Astrocyte of the spinal cord (primary cell): ENCODE data around the gene AK1.
"Not testable (repeated sequence)": the region's sequence is repeated elsewhere in the genome, so short reads cannot be mapped to it uniquely, and the experiment has no call there.

Experiments used
- DNase-seq: peaks from one replicate; pipeline ENCODE4 v3.0.0; 2011; ENCODE audit warnings: low read depth, low spot score
- H3K4me3 ChIP-seq: 2 replicates; pipeline ENCODE4 v1.5.1; 2011; ENCODE audit warnings: low read depth, mild to moderate bottlenecking, low read length, moderate library complexity
- CTCF ChIP-seq: IDR thresholded peaks from 2 replicates; pipeline ENCODE4 v1.5.1; 2012; ENCODE audit warnings: low read depth, mild to moderate bottlenecking, low read length, inconsistent platforms
- in situ Hi-C: cut with HindIII; loops from 2 replicates; pipeline ENCODE4 v1.10.0; 2017; ENCODE audit warnings: low sequenced_read_pairs

The AK1 gene

DNA sequence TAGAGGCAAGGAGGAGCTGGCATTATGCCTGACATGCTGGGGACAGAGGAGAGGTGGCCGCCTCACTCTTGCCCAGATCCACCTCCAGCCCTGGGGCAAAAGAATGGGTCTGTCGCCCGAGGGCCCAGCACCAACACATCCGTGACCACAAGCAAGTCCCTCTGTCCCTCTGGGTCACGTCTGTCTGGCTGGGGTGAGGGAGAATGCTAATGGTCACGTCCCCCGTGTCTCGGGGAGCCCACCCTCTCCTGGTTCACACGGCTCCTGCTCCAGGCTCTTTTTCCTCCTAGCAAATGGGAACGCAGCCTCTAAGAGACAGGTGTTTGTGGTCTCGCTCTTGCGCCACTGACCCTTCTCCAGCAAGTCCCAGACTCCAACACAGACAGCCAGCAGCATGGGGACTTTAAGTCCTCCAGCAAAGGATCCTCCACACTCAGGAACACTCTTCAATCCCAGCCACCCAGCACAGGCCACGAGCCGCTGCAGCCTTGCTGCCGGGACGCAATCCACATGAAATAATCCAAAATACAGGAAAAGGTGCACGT is 27.1 kb downstream of the AK1 start:
- in situ Hi-C loops, result no loop called here
- no peak for TF ChIP-seq CTCF
- no peak for DNase-seq
- no peak overlapping the region for H3K4me3 ChIP-seq

DNA sequence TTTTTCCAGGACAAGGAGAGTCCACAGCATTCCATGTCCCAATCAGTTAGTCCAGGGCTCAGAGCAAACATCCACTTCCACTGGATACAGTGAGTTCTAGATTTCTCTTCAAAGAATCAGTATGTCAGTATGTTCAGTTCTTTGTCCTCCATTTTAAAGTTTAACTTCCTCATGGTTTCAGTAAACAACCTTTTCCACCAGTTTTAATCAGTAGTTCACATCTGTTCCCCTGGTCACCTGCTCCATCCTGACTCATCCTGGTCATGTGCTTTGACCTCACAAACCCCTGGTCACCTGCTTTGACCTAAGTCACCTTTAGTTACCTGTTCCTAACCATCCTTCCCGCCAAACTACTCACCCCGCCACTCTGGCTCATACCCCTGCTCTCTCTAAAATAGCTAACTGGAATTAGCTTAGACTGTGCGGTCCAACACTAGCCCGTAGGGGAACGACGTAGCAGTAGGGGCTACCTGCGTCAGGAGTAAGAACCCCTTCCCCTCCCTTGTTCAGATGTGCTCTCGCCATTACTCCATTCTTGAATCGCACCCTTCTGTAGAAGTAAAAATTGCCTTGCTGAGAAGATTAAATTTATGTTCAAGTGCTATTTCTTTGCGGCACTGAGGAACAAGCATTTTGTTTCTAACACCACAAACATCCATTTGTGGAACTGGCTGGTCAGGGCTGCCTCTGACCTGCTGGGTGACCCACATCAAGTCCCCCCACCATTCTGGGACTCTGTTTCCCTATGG is 28.5 kb downstream of the AK1 start:
- in situ Hi-C loops, result no loop called here
- no peak for TF ChIP-seq CTCF
- no peak for DNase-seq
- no peak overlapping the region for H3K4me3 ChIP-seq

DNA sequence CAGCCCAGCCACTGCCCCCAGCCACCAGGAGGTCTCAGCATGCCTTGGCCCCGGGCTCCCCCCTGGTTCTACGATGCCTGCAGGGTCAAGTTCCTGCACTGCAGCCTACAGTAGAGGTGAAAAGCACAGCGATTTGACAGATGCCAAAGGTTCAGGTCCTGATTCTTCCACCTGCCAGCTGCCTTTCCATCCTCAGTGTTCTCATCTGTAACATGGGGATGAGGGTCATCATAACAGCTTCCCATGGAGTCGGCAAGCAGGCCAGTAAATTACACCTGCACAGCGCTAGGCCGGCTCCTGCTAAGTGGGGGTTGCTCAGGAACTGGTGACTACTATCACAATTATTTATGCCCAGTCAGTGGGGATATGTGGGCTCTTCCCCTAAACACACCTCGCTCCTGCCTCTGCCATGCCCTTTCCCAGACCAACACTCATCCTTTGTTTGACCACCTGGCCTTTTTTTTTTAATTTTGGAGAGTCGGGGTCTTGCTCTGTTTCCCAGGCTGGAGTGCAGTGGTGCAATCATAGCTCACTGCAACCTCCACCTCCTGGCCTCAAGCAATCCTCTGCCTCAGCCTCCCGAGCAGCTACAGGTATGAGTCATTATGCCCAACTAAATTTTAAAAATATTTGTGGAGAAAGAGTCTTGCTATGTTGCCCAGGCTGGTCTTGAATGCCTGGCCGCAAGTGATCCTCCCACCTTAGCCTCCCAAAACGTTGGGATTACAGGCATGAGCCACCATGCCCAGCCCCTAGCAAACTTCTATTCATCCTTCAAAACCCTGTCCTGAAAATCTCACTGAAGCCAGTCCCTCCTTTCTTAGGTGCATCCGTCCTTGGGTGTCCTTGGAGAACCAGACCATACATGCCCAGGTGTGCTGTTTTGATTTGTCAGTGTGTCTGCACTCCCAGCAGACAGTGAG is 29.4 kb downstream of the AK1 start:
- no peak overlapping the region for H3K4me3 ChIP-seq
- DNase-seq, result no peak
- no peak for TF ChIP-seq CTCF
- in situ Hi-C loops, result no loop called here

DNA sequence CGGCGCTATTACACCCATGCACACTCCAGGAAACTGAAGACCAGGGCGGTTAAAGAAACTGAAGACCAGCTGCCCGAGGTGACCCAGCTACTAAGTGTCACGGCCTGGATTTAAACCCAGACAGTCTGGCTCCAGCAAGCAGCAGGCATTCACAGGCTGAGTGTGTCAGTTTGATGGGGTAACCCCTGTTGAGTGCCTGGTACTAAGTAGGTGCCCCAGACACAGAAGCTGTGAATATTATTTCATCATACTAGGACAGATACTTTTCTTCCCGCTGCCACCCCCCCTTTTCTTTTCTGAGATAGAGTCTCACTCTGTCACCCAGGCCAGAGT is 30.3 kb downstream of the AK1 start:
- no peak overlapping the region for H3K4me3 ChIP-seq
- DNase-seq, result no peak
- TF ChIP-seq CTCF, result no peak
- in situ Hi-C loops, result no loop called here

DNA sequence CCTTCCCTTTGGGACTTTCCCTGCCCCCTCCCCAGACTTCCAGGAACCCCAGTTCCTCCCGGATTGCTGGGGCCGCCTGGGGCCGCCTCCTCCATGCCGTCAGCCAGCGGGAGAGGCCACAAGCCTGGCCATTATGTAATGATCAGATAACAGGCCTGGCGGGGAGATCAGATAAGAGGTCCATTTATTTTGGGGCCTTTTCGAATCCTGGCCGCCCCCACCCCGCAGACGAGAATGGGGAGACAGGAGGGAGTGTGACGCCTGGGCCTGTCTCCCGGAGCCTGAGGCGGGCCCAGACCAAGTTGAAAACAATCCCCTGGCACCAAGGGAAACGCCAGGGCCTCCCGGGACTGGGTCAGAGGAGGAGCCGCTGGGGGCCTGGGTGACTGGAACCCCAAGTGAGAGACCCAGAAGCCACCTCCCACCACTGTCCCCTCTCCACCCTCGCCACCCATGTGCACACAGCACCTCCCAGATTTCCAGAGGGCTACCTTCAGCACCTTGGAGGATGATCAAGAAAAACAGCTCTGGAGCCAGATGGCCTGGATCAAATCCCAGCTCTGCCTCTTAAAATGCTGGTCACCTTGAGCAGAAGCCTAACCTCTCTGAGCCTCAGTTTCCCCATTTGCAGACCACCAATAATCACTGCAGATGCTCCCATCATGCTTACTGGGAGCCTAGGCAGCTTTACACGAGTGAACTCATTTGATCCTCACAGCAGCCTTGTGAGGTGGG is 30.9 kb downstream of the AK1 start:
- TF ChIP-seq CTCF, result no peak
- no peak overlapping the region for H3K4me3 ChIP-seq
- in situ Hi-C loops, result no loop called here
- DNase-seq, result no peak

DNA sequence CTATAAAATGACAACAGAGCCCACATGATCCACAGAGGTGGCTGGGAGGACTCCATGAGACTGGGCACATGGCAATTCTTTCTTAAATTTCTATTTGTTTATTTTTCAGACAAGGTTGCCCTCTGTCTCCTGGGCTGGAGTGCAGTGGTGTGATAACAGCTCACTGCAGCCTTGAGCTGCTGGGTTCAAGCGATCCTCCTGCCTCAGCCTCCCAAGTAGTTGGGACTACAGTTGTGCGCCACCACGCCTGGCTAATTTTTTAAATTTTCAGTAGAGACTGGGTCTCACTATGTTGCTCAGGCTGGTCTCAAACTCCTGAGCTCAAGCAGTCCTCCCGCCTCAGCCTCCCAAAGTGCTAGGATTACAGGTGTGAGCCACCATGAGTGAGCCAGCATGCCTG is 31.9 kb downstream of the AK1 start:
- DNase-seq, in situ Hi-C loops, H3K4me3 ChIP-seq: not testable (repeated sequence)
